Peyer's patch (tissue), 4 donors: ENCODE results near the gene EPB42. TPM values are rescaled to one million over a fixed set of nuclear protein-coding genes. Genes with fewer than 3 reads are reported as not detected.

Source experiments
- DNase-seq, 3 donors: peaks; one replicate each; pipeline ENCODE4 v3.0.0-alpha.2; 2017 to 2019
- H3K27ac ChIP-seq, 4 donors: fragments of 200-600 bp; sonication (generic); one replicate each; pipeline ENCODE4 v1.5.1; 2016 to 2019
- H3K27me3 ChIP-seq, 2 donors: fragments of 200-600 bp; sonication (generic); one replicate each; pipeline ENCODE4 v1.5.1; 2019
- H3K36me3 ChIP-seq, 3 donors: fragments of 200-600 bp; sonication (generic); one replicate each; pipeline ENCODE4 v1.5.1; 2016 to 2019
- H3K4me1 ChIP-seq, 4 donors: fragments of 200-600 bp; sonication (generic); one replicate each; pipeline ENCODE4 v1.5.1; 2016 to 2019
- H3K4me3 ChIP-seq, 4 donors: fragments of 200-600 bp; sonication (generic); 1 replicate in 3 of 4; 2 replicates in 1 of 4; pipeline ENCODE4 v1.5.1; 2016 to 2019; ENCODE audit warnings: mild to moderate bottlenecking in 1 of 4
- H3K9me3 ChIP-seq, 4 donors: fragments of 200-600 bp; sonication (generic); one replicate each; pipeline ENCODE4 v1.5.1; 2016 to 2019; ENCODE audit warnings: mild to moderate bottlenecking in 1 of 4
- POLR2A ChIP-seq, 2 donors: fragments of 450-650 bp; IDR thresholded peaks; one replicate each; pipeline ENCODE4 v1.5.1; 2017; ENCODE audit warnings: antibody characterized with exemption in 2 of 2, mild to moderate bottlenecking in 2 of 2, moderate library complexity in 2 of 2
- total RNA-seq, 4 donors: library from RNA; depleted of rRNA; stranded (reverse); fragments of >200 nt; gene quantifications; one replicate each; pipeline ENCODE4 v1.1.0, GENCODE V29; 2016
- TF ChIP-seq, protein P1 (sequence below), 6 experiments: fragments of 450-650 bp in 4 of 6; fragments of 200-600 bp in 2 of 6; sonication (generic) in 1 of 6; IDR thresholded peaks; one replicate each; pipeline ENCODE4 v1.5.1; 2017 to 2019; ENCODE audit warnings: antibody characterized with exemption in 6 of 6, mild to moderate bottlenecking in 3 of 6, moderate library complexity in 1 of 6

The EPB42 gene
- total RNA-seq = not detected

DNA sequence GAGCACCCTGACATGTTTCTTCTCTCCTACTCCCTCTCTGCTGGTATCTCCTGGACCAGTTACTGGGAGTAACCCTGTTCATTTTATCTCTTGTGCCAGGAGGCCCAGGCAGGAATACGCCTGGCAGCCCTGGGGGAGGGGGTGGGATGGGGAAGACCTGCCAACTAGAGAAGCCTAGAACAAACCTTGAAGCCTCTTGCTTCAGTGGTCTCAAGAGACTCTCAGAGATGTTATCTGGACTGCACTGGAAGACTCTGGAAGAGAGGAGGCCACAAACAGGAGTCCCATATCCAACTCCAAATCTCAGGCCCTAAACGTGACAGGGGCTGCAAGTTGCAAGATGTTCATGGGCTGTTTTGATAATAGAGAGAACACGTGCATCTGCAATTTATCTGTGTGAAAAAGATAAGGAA lies at the start of gene EPB42:
TSS of gene EPB42 (minus strand) at position 28 of the 413 bp plus-strand sequence. CDS start 193 bp downstream, outside the sequence.
- no peak within 1 kb of the TSS for H3K27ac ChIP-seq
- no peaks in the 10 kb centered on the region for H3K9me3 ChIP-seq
- no peaks in the 10 kb centered on the region for H3K4me1 ChIP-seq
- DNase-seq = no peak
- TF ChIP-seq, protein P1, sequence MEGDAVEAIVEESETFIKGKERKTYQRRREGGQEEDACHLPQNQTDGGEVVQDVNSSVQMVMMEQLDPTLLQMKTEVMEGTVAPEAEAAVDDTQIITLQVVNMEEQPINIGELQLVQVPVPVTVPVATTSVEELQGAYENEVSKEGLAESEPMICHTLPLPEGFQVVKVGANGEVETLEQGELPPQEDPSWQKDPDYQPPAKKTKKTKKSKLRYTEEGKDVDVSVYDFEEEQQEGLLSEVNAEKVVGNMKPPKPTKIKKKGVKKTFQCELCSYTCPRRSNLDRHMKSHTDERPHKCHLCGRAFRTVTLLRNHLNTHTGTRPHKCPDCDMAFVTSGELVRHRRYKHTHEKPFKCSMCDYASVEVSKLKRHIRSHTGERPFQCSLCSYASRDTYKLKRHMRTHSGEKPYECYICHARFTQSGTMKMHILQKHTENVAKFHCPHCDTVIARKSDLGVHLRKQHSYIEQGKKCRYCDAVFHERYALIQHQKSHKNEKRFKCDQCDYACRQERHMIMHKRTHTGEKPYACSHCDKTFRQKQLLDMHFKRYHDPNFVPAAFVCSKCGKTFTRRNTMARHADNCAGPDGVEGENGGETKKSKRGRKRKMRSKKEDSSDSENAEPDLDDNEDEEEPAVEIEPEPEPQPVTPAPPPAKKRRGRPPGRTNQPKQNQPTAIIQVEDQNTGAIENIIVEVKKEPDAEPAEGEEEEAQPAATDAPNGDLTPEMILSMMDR (IDR thresholded peaks at IDR 0.05) = no peak
- no peak for TF ChIP-seq POLR2A (IDR thresholded peaks at IDR 0.05)
- no peak within 1 kb of the TSS for H3K4me3 ChIP-seq
- H3K36me3 ChIP-seq = no peaks in the 10 kb centered on the region
- no peaks in the 10 kb centered on the region for H3K27me3 ChIP-seq

DNA sequence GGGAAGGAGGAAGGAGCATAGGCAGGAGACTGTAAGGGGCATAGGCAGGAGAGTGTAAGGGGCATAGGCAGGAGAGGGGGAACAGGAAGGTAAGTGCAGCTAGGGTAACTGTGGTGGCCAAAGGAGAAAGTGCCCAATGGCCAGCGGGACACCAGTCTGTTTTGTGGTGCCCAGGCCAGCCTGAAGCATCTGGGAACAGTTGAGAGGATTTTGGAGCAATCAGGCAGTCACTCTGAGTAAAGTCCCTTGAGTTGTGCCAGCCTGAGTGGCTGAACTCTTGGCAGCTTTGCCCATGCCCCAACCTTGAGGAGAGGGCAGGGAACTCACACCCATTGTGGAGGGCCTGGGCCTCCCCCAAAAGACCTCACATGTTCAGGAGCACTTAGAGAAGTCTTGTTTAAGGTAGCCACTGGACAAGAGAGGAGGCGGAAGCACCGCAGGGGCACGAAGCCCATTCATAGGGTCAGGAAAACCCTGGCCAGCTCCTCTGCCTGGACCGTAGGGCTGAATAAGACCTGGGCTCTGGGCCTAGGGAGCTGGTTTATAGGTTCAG lies 49.4 kb upstream of the EPB42 start:
- peak in 1 of 3 donors; percentile 2 for DNase-seq
- TF ChIP-seq, protein P1 (IDR thresholded peaks at IDR 0.05) = no peak
- no peak for TF ChIP-seq POLR2A (IDR thresholded peaks at IDR 0.05)
- Histone ChIP-seq H3K27ac (peak overlapping the region in 1 of 4 donors; percentile 52), H3K4me1 (peaks cover 0 to 11% (median 0%) of the 10 kb centered on the region in 4 donors), H3K4me3 (no peak overlapping the region), H3K27me3 (no peaks in the 10 kb centered on the region), H3K36me3 (no peaks in the 10 kb centered on the region), H3K9me3 (no peaks in the 10 kb centered on the region)

DNA sequence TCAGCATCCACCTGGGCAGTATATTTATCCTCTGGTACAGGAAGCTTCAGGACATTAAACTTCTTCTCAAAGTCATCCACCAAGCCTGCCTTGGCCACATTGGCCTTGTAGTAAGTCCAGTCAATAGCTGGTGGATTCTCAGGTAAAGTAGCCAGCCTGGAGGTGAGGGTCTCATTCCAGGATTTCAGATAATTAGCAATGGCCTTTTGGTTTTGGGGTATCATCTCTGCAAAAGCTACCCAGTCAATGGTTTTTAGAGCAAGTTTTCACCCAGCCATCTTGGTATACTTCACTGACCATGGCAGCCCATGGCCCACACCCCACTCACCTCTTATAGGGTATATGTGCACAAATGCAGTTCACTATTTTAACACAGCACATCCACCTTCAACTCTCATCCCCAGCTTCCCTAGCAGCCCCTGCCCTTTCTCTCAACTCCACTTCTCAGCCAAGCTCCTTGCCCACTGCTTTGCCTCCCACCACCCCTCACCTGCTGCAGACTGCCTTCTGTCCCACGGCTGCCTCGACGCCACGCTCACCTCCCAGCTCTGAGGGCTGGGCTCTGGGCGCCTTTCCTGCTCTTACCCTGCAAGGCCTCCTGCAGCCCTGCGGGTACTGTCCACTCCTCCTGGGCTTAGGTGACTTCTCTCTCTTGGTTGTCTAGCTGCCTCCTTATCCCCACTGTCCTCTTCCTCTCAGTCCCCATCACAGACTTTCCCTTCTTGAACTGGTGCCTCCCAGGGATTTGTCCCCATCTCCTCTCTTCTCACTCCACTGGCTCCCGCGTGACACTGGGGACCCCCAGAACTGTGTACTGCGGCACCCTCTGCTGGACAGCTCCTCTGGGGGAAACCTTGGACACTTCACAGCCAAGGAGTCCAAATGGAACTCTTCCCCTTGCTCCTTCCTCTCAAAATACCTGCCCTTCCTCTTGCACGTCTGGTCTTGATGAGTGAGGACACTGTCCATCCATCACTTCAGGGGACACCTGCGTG lies 47.6 kb upstream of the EPB42 start:
- no peak for DNase-seq
- no peak for TF ChIP-seq POLR2A (IDR thresholded peaks at IDR 0.05)
- TF ChIP-seq, protein P1 (IDR thresholded peaks at IDR 0.05) = peak in 1 of 6 experiments; percentile 7
- H3K27me3 ChIP-seq = no peaks in the 10 kb centered on the region
- H3K27ac ChIP-seq = no peak overlapping the region
- H3K9me3 ChIP-seq = no peaks in the 10 kb centered on the region
- no peaks in the 10 kb centered on the region for H3K36me3 ChIP-seq
- H3K4me3 ChIP-seq = no peak overlapping the region
- peaks cover 0 to 11% (median 0%) of the 10 kb centered on the region in 4 donors for H3K4me1 ChIP-seq

DNA sequence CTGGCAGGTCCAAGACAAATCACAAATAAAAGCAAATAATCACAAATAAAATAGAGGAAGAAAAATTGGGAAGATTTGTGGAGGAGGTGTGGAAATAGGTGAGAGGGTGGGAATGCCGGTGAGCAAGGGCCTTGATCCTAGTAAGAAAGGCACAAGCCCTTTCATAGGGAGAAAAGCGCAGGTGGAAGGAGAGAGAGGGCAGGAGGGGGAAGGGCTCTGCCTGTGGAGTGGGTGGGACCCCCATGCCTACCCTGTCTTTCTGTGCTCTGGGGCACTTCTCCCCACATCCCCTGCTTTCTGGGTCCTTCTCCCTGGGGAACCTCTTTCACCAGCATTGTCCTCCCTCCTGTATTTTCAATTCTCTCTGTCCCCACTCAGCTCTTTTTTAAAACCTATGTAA lies 46.6 kb upstream of the EPB42 start:
- Histone ChIP-seq H3K36me3 (no peaks in the 10 kb centered on the region), H3K4me3 (no peak overlapping the region), H3K27ac (no peak overlapping the region), H3K27me3 (no peaks in the 10 kb centered on the region), H3K9me3 (no peaks in the 10 kb centered on the region), H3K4me1 (peaks cover 0 to 11% (median 0%) of the 10 kb centered on the region in 4 donors)
- TF ChIP-seq, protein P1 (IDR thresholded peaks at IDR 0.05) = no peak
- TF ChIP-seq POLR2A (IDR thresholded peaks at IDR 0.05) = no peak
- DNase-seq = no peak

DNA sequence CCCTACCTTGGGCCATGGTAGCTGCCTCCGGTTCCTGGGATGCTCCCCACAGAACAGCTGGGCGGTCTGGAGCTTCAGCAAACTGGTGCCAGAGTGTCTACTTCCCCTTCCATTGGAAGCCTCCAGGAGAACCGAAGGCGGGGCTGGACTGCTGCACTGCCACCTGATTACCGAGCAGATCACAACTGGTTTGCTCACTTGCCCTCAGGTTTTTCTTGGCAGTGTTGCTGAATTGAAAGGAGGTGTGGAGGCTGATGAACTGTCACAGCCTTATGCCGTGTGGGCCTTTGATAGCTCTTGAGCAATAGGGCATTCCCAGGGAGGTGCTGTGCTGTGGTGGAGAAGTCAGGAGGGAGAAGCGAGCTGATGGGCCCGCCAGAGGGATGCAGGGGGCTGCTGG lies 46.0 kb upstream of the EPB42 start, which contains the start of gene TGM5:
TSS of gene TGM5 (minus strand) at position 95 of the 400 bp plus-strand sequence. CDS start at position 16, 79 bp downstream.
- DNase-seq = peak in 1 of 3 donors; percentile 60
- H3K4me1 ChIP-seq = peaks cover 0 to 11% (median 0%) of the 10 kb centered on the region in 4 donors
- H3K4me3 ChIP-seq = no peak within 1 kb of the TSS
- H3K9me3 ChIP-seq = no peaks in the 10 kb centered on the region
- no peaks in the 10 kb centered on the region for H3K36me3 ChIP-seq
- TF ChIP-seq, protein P1 (IDR thresholded peaks at IDR 0.05) = no peak
- TF ChIP-seq POLR2A (IDR thresholded peaks at IDR 0.05) = no peak
- H3K27me3 ChIP-seq = no peaks in the 10 kb centered on the region
- H3K27ac ChIP-seq = no peak within 1 kb of the TSS
